Stimulated activated effector memory CD8-positive, alpha-beta T cell treated with anti-CD3 and anti-CD28 coated beads, Interleukin-12 subunit alpha, Interleukin-12 subunit beta, amount 100 ng/mL, for 72 hours (primary cell): ENCODE results near the gene ING3.
"Not testable (repeated sequence)": the region's sequence is repeated elsewhere in the genome, so short reads cannot be mapped to it uniquely, and the experiment has no call there.

Experiments
- ATAC-seq: fragments of 150-1000 bp; cut with Tn5 transposase; 2 replicates; pipeline ENCODE4 v1.10.0; 2021
- DNase-seq, 2 donors: peaks; one replicate each; pipeline ENCODE4 v3.0.0; 2021 to 2022; ENCODE audit warnings: low spot score in 2 of 2
- H3K27ac Mint-ChIP-seq: one replicate; pipeline ENCODE4 v1.8.0; 2022; ENCODE audit warnings: mild to moderate bottlenecking, mixed read lengths
- H3K36me3 Mint-ChIP-seq: one replicate; pipeline ENCODE4 v1.8.0; 2022; ENCODE audit warnings: mild to moderate bottlenecking, mixed read lengths
- H3K4me1 Mint-ChIP-seq: one replicate; pipeline ENCODE4 v1.8.0; 2022; ENCODE audit warnings: mixed read lengths
- H3K4me3 Mint-ChIP-seq: one replicate; pipeline ENCODE4 v1.8.0; 2022; ENCODE audit warnings: mild to moderate bottlenecking, mixed read lengths
- H3K9me3 Mint-ChIP-seq: one replicate; pipeline ENCODE4 v1.8.0; 2022; ENCODE audit warnings: mixed read lengths

ING3 gene

GRCh38 chr7:121001234-121001906, 50.8 kb downstream of the ING3 start:
- H3K4me3 Mint-ChIP-seq = no peak overlapping the region
- no peaks in the 10 kb centered on the region for H3K9me3 Mint-ChIP-seq
- ATAC-seq (no peak), DNase-seq (no peak)
- peaks cover 8% of the 10 kb centered on the region for H3K4me1 Mint-ChIP-seq
- no peaks in the 10 kb centered on the region for H3K36me3 Mint-ChIP-seq
- H3K27ac Mint-ChIP-seq = no peak overlapping the region

GRCh38 chr7:121002048-121002756, 51.6 kb downstream of the ING3 start:
- H3K4me3 Mint-ChIP-seq = no peak overlapping the region
- no peaks in the 10 kb centered on the region for H3K36me3 Mint-ChIP-seq
- no peak for ATAC-seq
- no peaks in the 10 kb centered on the region for H3K9me3 Mint-ChIP-seq
- no peaks in the 10 kb centered on the region for H3K4me1 Mint-ChIP-seq
- no peak overlapping the region for H3K27ac Mint-ChIP-seq
- no peak for DNase-seq

GRCh38 chr7:121002757-121003200, 52.2 kb downstream of the ING3 start:
- Mint-ChIP-seq H3K4me3 (no peak overlapping the region), H3K36me3 (no peaks in the 10 kb centered on the region), H3K9me3 (no peaks in the 10 kb centered on the region), H3K27ac (no peak overlapping the region), H3K4me1 (no peaks in the 10 kb centered on the region)
- ATAC-seq (no peak), DNase-seq (no peak)

- no peak for DNase-seq
- no peak for ATAC-seq
- Mint-ChIP-seq H3K4me3 (no peak overlapping the region), H3K4me1 (no peaks in the 10 kb centered on the region), H3K36me3 (no peaks in the 10 kb centered on the region), H3K9me3 (no peaks in the 10 kb centered on the region), H3K27ac (no peak overlapping the region)
Measured at GRCh38 chr7:121003986-121004685, 53.6 kb downstream of the ING3 start.

- not testable (repeated sequence) for H3K4me1 Mint-ChIP-seq, H3K36me3 Mint-ChIP-seq, ATAC-seq, H3K9me3 Mint-ChIP-seq, DNase-seq, H3K27ac Mint-ChIP-seq, H3K4me3 Mint-ChIP-seq
Measured at GRCh38 chr7:121005058-121005457, 54.5 kb downstream of the ING3 start.

- Mint-ChIP-seq H3K27ac (no peak overlapping the region), H3K4me3 (no peak overlapping the region), H3K36me3 (no peaks in the 10 kb centered on the region), H3K9me3 (no peaks in the 10 kb centered on the region), H3K4me1 (no peaks in the 10 kb centered on the region)
- DNase-seq (no peak), ATAC-seq (no peak)
Measured at GRCh38 chr7:121005996-121006584, 55.5 kb downstream of the ING3 start.

- ATAC-seq = no peak
- Mint-ChIP-seq H3K36me3 (no peaks in the 10 kb centered on the region), H3K4me1 (no peaks in the 10 kb centered on the region), H3K4me3 (no peak overlapping the region), H3K27ac (no peak overlapping the region), H3K9me3 (no peaks in the 10 kb centered on the region)
- DNase-seq = no peak
Measured at GRCh38 chr7:121006711-121007315, 56.2 kb downstream of the ING3 start.

- Mint-ChIP-seq H3K27ac (no peak overlapping the region), H3K36me3 (no peaks in the 10 kb centered on the region), H3K4me1 (no peaks in the 10 kb centered on the region), H3K4me3 (no peak overlapping the region), H3K9me3 (no peaks in the 10 kb centered on the region)
- no peak for ATAC-seq
- DNase-seq = no peak
Measured at GRCh38 chr7:121008816-121009215, 58.2 kb downstream of the ING3 start.

GRCh38 chr7:121011401-121011800, 60.8 kb downstream of the ING3 start:
- Mint-ChIP-seq H3K27ac (no peak overlapping the region), H3K36me3 (no peaks in the 10 kb centered on the region), H3K4me1 (no peaks in the 10 kb centered on the region), H3K9me3 (no peaks in the 10 kb centered on the region), H3K4me3 (no peak overlapping the region)
- DNase-seq (no peak), ATAC-seq (no peak)

GRCh38 chr7:121012170-121012874, 61.7 kb downstream of the ING3 start:
- no peaks in the 10 kb centered on the region for H3K4me1 Mint-ChIP-seq
- H3K36me3 Mint-ChIP-seq = no peaks in the 10 kb centered on the region
- no peaks in the 10 kb centered on the region for H3K9me3 Mint-ChIP-seq
- no peak for DNase-seq
- ATAC-seq = no peak
- H3K27ac Mint-ChIP-seq = no peak overlapping the region
- H3K4me3 Mint-ChIP-seq = no peak overlapping the region

- Mint-ChIP-seq H3K4me3 (no peak overlapping the region), H3K36me3 (no peaks in the 10 kb centered on the region), H3K4me1 (no peaks in the 10 kb centered on the region), H3K27ac (no peak overlapping the region), H3K9me3 (no peaks in the 10 kb centered on the region)
- no peak for ATAC-seq
- no peak for DNase-seq
Measured at GRCh38 chr7:121012919-121013318, 62.3 kb downstream of the ING3 start.

GRCh38 chr7:121015560-121015959, 65.0 kb downstream of the ING3 start:
- no peak for ATAC-seq
- no peaks in the 10 kb centered on the region for H3K9me3 Mint-ChIP-seq
- DNase-seq = no peak
- no peaks in the 10 kb centered on the region for H3K4me1 Mint-ChIP-seq
- H3K4me3 Mint-ChIP-seq = no peak overlapping the region
- no peaks in the 10 kb centered on the region for H3K36me3 Mint-ChIP-seq
- H3K27ac Mint-ChIP-seq = no peak overlapping the region

GRCh38 chr7:121016966-121017365, 66.4 kb downstream of the ING3 start:
- Mint-ChIP-seq H3K4me3 (no peak overlapping the region), H3K36me3 (no peaks in the 10 kb centered on the region), H3K27ac (no peak overlapping the region), H3K4me1 (no peaks in the 10 kb centered on the region), H3K9me3 (no peaks in the 10 kb centered on the region)
- DNase-seq (no peak), ATAC-seq (no peak)

- no peak for DNase-seq
- no peak for ATAC-seq
- Mint-ChIP-seq H3K4me1 (no peaks in the 10 kb centered on the region), H3K9me3 (no peaks in the 10 kb centered on the region), H3K27ac (no peak overlapping the region), H3K4me3 (no peak overlapping the region), H3K36me3 (no peaks in the 10 kb centered on the region)
Measured at GRCh38 chr7:121017586-121017985, 67.0 kb downstream of the ING3 start.

- DNase-seq = no peak
- Mint-ChIP-seq H3K4me1 (no peaks in the 10 kb centered on the region), H3K27ac (no peak overlapping the region), H3K9me3 (no peaks in the 10 kb centered on the region), H3K4me3 (no peak overlapping the region), H3K36me3 (no peaks in the 10 kb centered on the region)
- ATAC-seq = no peak
Measured at GRCh38 chr7:121019018-121019417, 68.4 kb downstream of the ING3 start.
